ENCODE results near the gene SCAPER. TPM values are rescaled to one million over a fixed set of nuclear protein-coding genes. Genes with fewer than 3 reads are reported as not detected.
"Not testable (repeated sequence)": the region's sequence is repeated elsewhere in the genome, so short reads cannot be mapped to it uniquely, and the experiment has no call there.

The SCAPER gene
- total RNA-seq, 4 donors from 2014 or later = 18.7 to 22.4 (median 19.2) TPM

DNA sequence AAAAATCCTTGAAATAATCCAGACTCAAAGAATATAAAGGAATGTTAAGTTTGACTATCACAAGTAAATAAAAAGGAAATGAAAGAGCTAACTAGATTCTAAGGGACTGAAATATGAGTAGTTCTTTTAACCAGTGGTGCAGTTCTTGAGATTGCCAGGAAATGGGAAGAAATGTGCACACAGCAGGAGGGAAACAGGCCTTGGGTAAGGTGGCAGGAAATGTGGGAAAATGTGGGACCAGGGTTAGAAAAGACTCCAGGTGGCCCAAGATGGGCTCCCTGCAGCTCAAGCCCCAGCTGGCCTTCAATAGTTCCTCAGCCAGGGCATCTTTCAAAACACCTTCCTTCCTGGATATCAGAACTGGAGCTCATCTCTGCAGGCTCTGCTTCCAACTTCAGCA is 387.2 kb downstream of the SCAPER start:
- Histone ChIP-seq H3K27me3 (no peaks in the 10 kb centered on the region), H3K27ac (replicated peaks in 1 of 4) (no peak overlapping the region), H3K4me1 (no peaks in the 10 kb centered on the region), H3K9me3 (no peaks in the 10 kb centered on the region), H3K36me3 (no peaks in the 10 kb centered on the region), H3K4me3 (no peak overlapping the region)
- intact Hi-C loops (cut with DNase I) = no loop called here
- DNase-seq (ENCODE audit: extremely low spot score) = no peak
- TF ChIP-seq POLR2A (IDR thresholded peaks at IDR 0.05; ENCODE audit: low read depth) (no peak), POLR2AphosphoS5 (IDR thresholded peaks at IDR 0.05) (no peak), EP300 (IDR thresholded peaks at IDR 0.05) (no peak)
- TF ChIP-seq, protein P1, sequence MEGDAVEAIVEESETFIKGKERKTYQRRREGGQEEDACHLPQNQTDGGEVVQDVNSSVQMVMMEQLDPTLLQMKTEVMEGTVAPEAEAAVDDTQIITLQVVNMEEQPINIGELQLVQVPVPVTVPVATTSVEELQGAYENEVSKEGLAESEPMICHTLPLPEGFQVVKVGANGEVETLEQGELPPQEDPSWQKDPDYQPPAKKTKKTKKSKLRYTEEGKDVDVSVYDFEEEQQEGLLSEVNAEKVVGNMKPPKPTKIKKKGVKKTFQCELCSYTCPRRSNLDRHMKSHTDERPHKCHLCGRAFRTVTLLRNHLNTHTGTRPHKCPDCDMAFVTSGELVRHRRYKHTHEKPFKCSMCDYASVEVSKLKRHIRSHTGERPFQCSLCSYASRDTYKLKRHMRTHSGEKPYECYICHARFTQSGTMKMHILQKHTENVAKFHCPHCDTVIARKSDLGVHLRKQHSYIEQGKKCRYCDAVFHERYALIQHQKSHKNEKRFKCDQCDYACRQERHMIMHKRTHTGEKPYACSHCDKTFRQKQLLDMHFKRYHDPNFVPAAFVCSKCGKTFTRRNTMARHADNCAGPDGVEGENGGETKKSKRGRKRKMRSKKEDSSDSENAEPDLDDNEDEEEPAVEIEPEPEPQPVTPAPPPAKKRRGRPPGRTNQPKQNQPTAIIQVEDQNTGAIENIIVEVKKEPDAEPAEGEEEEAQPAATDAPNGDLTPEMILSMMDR (IDR thresholded peaks at IDR 0.05) = no peak

DNA sequence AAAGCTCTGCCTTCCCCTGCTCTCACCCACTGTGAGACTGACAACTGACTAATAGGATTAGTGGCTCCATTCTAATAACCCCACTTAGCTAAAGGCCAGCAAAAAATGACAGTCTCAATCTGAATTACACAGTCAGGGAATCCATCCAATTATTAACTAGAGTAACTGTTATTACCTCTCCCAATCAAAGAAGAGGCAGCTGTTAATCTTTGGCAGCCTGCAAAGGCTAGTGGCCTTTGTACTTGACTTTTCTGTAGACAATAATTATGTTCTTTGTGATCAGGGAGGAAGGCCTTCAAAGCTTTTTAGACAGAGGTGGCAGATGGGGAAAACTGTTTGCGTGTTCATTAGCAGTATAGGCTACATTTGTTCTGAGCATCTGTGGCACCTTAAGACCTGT is 390.9 kb downstream of the SCAPER start:
- H3K9me3 ChIP-seq = no peaks in the 10 kb centered on the region
- intact Hi-C loops (cut with DNase I) = no loop called here
- H3K4me1 ChIP-seq = no peaks in the 10 kb centered on the region
- H3K27ac ChIP-seq (replicated peaks in 1 of 4) = no peak overlapping the region
- no peaks in the 10 kb centered on the region for H3K36me3 ChIP-seq
- DNase-seq (ENCODE audit: extremely low spot score) = no peak
- no peak for TF ChIP-seq POLR2A (IDR thresholded peaks at IDR 0.05; ENCODE audit: low read depth)
- no peak for TF ChIP-seq EP300 (IDR thresholded peaks at IDR 0.05)
- TF ChIP-seq POLR2AphosphoS5 (IDR thresholded peaks at IDR 0.05) = no peak
- TF ChIP-seq, protein P1 (IDR thresholded peaks at IDR 0.05) = no peak
- 95% methylated on average over 1 of the region's 1 CpG for WGBS
- no peaks in the 10 kb centered on the region for H3K27me3 ChIP-seq
- H3K4me3 ChIP-seq = no peak overlapping the region

DNA sequence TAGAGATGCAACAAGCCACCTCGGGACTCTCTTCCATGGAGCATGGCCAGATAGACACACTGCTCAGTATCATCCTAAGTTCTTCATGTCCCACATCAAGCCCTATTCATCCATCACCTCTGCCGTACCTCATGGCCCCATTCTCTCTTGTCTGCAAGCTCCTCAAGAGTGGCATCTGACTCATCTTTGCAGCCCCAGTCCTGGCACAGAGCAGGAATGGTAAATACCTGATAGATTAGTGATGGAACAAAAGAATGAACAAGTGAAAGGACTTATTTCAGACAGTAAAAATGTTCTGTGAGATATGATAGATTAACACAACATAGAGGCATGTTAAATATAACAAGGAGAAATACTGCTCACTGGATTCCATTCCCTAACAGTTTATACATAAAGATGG is 392.2 kb downstream of the SCAPER start:
- WGBS = 49% methylated on average over 2 of the region's 2 CpGs
- intact Hi-C loops (cut with DNase I) = no loop called here
- DNase-seq (ENCODE audit: extremely low spot score) = no peak
- H3K27ac ChIP-seq (replicated peaks in 1 of 4) = no peak overlapping the region
- H3K4me3 ChIP-seq = no peak overlapping the region
- H3K36me3 ChIP-seq = no peaks in the 10 kb centered on the region
- no peaks in the 10 kb centered on the region for H3K4me1 ChIP-seq
- no peaks in the 10 kb centered on the region for H3K27me3 ChIP-seq
- H3K9me3 ChIP-seq = no peaks in the 10 kb centered on the region
- TF ChIP-seq, protein P1 (IDR thresholded peaks at IDR 0.05) = no peak
- TF ChIP-seq EP300 (IDR thresholded peaks at IDR 0.05) = no peak
- no peak for TF ChIP-seq POLR2AphosphoS5 (IDR thresholded peaks at IDR 0.05)
- no peak for TF ChIP-seq POLR2A (IDR thresholded peaks at IDR 0.05; ENCODE audit: low read depth)

DNA sequence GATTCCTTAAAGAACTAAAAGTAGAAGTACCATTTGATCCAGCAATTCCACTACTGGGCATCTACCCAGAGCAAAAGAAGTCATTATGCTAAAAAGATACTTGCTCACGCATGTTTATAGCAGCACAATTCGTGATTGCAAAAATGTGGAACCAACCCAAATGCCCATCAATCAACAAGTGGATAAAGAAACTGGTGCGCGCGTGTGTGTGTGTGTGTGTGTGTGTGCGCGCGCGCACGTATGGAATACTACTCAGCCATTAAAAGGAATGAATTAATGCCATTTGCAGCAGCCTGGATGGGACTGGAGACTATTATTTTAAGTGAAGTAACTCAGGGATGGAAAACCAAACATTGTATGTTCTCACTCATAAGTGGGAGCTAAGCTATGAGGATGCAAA is 394.5 kb downstream of the SCAPER start:
- H3K27me3 ChIP-seq; H3K36me3 ChIP-seq; H3K4me1 ChIP-seq; H3K9me3 ChIP-seq; H3K4me3 ChIP-seq; intact Hi-C loops (cut with DNase I); DNase-seq (ENCODE audit: extremely low spot score); H3K27ac ChIP-seq (replicated peaks in 1 of 4): not testable (repeated sequence)
- 95% methylated on average over 10 of the region's 10 CpGs for WGBS

DNA sequence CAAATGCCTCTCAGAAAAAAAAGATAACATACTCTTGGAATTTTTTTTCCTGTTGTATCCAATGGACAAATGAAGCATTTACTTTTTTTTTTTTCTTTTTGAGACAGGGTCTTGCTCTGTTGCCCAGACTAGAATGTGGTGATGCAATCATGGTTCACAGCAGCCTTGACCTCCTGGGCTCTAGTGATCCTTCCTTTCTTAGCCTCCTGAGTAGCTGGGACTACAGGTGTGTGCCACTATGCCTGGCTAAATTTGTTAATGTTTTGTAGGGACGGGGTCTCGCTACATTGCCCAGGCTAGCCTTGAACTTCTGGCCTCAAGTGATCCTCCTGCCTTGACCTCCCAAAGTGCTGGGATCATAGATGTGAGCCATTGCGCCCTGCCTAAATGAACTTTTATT is 401.3 kb downstream of the SCAPER start:
- 97% methylated on average over 3 of the region's 3 CpGs for WGBS
- Histone ChIP-seq H3K4me1 (no peaks in the 10 kb centered on the region), H3K4me3 (no peak overlapping the region), H3K36me3 (peaks cover 0 to 16% (median 2%) of the 10 kb centered on the region in 4 donors), H3K27ac (replicated peaks in 1 of 4) (no peak overlapping the region), H3K9me3 (no peaks in the 10 kb centered on the region), H3K27me3 (no peaks in the 10 kb centered on the region)
- intact Hi-C loops (cut with DNase I) = no loop called here
- DNase-seq (ENCODE audit: extremely low spot score) = no peak
- no peak for TF ChIP-seq POLR2AphosphoS5 (IDR thresholded peaks at IDR 0.05)
- no peak for TF ChIP-seq POLR2A (IDR thresholded peaks at IDR 0.05; ENCODE audit: low read depth)
- no peak for TF ChIP-seq EP300 (IDR thresholded peaks at IDR 0.05)
- TF ChIP-seq, protein P1 (IDR thresholded peaks at IDR 0.05) = no peak

All from esophagus muscularis mucosa (tissue), 4 donors.